Fibroblast of the aortic adventitia (primary cell): ENCODE results near the gene LHPP. TPM values are rescaled to one million over a fixed set of nuclear protein-coding genes. Genes with fewer than 3 reads are reported as not detected.

Experiments used
- DNase-seq: peaks from one replicate; pipeline ENCODE4 v3.0.0-alpha.2; 2010; ENCODE audit warnings: low read depth
- H3K4me3 ChIP-seq: 2 replicates; pipeline ENCODE4 v1.5.1; 2011; ENCODE audit warnings: low read depth, mild to moderate bottlenecking, control low read depth, low read length, moderate library complexity
- total RNA-seq: library from RNA; depleted of rRNA; stranded (reverse); fragments of >200 nt; gene quantifications from 2 replicates; pipeline ENCODE4 v1.2.3, GENCODE V29; 2012; ENCODE audit warnings: low replicate concordance
- TF ChIP-seq, protein P1 (sequence below): IDR thresholded peaks from 2 replicates; pipeline ENCODE4 v1.5.1; 2011; ENCODE audit warnings: mild to moderate bottlenecking, low read length, control low read depth, inconsistent platforms; ENCODE audit not compliant: insufficient read depth

LHPP gene
- total RNA-seq, 1 donor = 12.5 TPM

DNA sequence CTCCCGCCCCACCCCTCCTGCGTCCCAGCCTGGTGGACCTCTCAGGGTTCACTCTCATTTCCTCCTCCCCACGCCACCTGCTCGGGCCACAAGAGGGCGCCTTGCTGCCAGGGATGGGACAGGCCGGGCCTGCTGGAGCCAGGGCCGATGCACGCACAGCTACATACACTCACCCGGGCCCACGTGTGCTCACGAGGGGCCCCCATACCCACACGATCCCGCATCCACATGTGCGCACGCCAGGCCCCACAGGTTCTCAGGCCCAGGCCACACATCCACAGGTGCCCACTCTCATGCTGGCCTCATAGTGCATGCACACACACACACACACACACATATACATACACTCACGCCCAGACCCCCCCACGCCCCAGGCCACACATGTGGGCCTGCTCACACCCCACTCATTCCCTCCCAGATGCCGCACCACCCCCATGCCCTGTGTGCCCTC is 68.6 kb downstream of the LHPP start:
- no peak overlapping the region for H3K4me3 ChIP-seq
- TF ChIP-seq, protein P1, sequence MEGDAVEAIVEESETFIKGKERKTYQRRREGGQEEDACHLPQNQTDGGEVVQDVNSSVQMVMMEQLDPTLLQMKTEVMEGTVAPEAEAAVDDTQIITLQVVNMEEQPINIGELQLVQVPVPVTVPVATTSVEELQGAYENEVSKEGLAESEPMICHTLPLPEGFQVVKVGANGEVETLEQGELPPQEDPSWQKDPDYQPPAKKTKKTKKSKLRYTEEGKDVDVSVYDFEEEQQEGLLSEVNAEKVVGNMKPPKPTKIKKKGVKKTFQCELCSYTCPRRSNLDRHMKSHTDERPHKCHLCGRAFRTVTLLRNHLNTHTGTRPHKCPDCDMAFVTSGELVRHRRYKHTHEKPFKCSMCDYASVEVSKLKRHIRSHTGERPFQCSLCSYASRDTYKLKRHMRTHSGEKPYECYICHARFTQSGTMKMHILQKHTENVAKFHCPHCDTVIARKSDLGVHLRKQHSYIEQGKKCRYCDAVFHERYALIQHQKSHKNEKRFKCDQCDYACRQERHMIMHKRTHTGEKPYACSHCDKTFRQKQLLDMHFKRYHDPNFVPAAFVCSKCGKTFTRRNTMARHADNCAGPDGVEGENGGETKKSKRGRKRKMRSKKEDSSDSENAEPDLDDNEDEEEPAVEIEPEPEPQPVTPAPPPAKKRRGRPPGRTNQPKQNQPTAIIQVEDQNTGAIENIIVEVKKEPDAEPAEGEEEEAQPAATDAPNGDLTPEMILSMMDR = peak; percentile 96
- DNase-seq = peak; percentile 76

DNA sequence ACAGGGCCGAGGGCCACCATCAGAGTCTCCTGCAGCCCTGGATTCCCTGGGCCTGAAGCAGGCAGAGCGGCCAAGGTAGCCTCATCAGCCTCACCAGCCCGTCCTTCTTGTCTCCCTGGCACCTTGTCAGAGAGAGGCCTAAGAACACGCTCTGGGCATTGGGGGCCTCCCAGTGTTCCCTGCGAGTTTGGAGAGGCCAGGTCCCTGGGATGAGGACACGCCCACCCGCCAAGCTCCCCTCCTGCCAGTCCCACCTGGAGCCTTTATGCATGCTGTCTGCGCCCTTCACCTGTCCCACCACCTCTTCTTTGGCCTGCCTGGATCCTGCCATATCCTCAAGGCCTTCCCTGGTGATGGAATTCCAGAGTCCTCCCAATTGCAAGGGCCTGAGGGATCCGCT is 69.2 kb downstream of the LHPP start:
- no peak for DNase-seq
- H3K4me3 ChIP-seq = no peak overlapping the region
- TF ChIP-seq, protein P1 = no peak

DNA sequence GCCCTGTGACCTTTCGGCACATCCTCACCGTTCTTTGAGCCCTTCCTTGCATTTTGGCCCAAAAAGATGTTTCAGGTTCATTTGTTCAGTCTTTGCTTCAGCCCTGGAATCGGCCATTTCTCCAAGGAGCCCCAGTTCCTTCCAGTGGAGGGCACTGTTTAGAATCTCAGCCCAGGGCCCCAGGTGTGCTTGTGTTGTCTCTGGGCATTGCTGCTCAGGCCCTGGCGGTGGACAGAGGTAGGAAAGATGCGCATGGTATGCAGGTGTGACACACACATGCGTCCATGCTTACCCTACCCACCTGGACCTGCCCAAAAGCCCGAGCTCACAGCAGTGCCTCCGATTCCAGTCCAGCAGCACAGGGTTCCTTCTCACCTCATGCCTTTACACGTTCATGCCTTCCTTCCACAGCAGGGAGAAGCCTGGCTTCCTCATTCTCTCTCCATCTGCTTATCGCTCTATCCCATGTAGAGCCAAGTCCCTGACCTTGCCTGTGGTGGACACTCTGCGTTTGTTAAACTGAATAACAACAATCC is 70.6 kb downstream of the LHPP start:
- DNase-seq = no peak
- TF ChIP-seq, protein P1 = no peak

DNA sequence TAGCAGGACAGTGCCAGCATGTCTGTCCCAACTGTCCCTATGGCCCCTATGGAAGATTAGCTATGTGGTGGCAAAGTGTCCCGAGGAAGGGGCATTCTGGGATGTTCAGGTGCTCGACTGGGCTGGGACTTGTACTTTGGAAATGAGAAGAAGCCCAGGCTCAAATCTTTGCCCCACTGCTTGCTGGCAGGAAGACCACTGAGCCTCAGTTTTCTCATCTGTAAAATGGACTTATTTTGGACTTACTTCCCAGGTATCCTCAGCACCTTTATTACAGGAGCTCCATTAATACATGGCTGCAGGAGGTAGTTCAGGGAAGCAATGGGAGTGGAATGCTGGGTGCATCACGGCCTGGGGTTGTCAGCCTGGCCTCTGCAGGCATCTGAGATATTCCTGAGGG is 71.2 kb downstream of the LHPP start:
- DNase-seq = no peak
- H3K4me3 ChIP-seq = no peak overlapping the region
- TF ChIP-seq, protein P1 = no peak

More for the DNA sequence above, 70.6 kb downstream of the LHPP start:
- H3K4me3 ChIP-seq = no peak overlapping the region

DNA sequence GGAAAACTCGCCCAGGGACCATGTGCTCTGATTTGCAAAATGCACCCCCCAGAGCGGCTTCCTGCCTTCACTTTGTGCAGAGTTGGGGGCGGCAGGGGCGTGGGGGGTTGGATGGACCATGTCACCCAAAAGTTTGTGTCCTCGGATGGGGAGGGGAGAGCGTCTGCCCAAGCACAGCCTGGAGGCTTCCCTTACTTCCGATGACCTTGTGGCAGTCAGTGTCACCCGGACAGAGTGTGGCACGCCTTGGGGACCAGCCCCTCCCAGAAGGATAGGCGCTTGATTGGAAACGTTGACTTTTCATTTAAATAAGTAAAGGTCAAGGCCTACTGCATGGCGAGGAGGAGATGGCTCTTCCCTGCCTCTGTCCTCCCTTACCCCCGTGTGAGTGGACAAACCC is 71.6 kb downstream of the LHPP start:
- TF ChIP-seq, protein P1 = no peak
- no peak overlapping the region for H3K4me3 ChIP-seq
- no peak for DNase-seq

DNA sequence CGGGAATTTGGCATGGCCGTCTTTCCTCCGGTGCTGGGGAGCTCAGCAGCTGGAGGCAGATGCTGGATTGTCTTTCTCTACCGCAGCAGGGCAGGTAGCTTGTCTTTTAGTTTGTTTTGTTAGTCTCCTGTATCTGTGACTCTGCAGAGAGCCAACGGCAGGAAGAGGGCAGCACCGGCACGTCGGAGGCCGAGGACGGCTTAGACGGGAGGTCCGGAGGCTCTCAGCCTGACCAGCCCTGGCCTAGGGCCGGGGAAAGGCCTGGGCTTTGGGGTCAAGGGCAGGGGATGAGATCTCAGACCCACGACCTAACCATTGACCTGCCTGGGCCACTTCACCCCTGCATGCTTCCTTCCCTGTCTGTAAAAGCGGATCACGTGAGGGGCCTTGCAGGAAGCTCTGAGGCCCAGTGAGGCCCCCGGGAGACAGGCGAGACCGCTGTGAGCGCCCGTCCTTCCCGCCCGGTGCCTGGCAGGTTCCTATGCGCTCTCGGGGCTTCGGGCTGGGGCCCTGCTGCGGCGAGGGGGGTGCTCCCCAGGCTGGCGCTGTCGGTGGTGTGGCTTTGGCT is 72.7 kb downstream of the LHPP start:
- TF ChIP-seq, protein P1 = peak; percentile 47

More for the DNA sequence above, 72.7 kb downstream of the LHPP start:
- no peak overlapping the region for H3K4me3 ChIP-seq
- DNase-seq = peak; percentile 30
